Esophagus squamous epithelium (tissue), 5 donors: ENCODE data around the gene ADAM22. TPM values are rescaled to one million over a fixed set of nuclear protein-coding genes. Genes with fewer than 3 reads are reported as not detected.
A peak's percentile ranks its signal among the peaks of the same experiment; 100 is the strongest.
"Not testable (repeated sequence)": the region's sequence is repeated elsewhere in the genome, so short reads cannot be mapped to it uniquely, and the experiment has no call there.

Source experiments
- DNase-seq: peaks from one replicate; lab custom pipeline; 2025; lab: John Stamatoyannopoulos, UW
- H3K27ac ChIP-seq, 4 donors: fragments of 200-600 bp; sonication (generic); one replicate each; pipeline ENCODE4 v1.5.1; 2016 to 2019; ENCODE audit warnings: mild to moderate bottlenecking in 1 of 4
- H3K27me3 ChIP-seq, 4 donors: fragments of 200-600 bp; sonication (generic); 1 replicate in 3 of 4; 2 replicates in 1 of 4; pipeline versions ENCODE4 v1.5.1 to v1.6.0; 2017 to 2021; ENCODE audit warnings: antibody characterized with exemption in 1 of 4
- H3K36me3 ChIP-seq, 3 donors: fragments of 200-600 bp; sonication (generic); one replicate each; pipeline ENCODE4 v1.5.1; 2016 to 2019
- H3K4me1 ChIP-seq, 3 donors: fragments of 200-600 bp; sonication (generic); one replicate each; pipeline ENCODE4 v1.5.1; 2017 to 2019
- H3K4me3 ChIP-seq, 4 donors: fragments of 200-600 bp; sonication (generic); 1 replicate in 3 of 4; 2 replicates in 1 of 4; pipeline ENCODE4 v1.5.1; 2016 to 2019; ENCODE audit warnings: mild to moderate bottlenecking in 2 of 4, moderate library complexity in 1 of 4
- H3K9me3 ChIP-seq, 3 donors: fragments of 200-600 bp; sonication (generic); one replicate each; pipeline ENCODE4 v1.5.1; 2016 to 2019
- POLR2A ChIP-seq, 4 donors: fragments of 450-650 bp; IDR thresholded peaks; one replicate each; pipeline ENCODE4 v1.6.1; 2017; ENCODE audit warnings: antibody characterized with exemption in 4 of 4, mild to moderate bottlenecking in 4 of 4, moderate library complexity in 3 of 4
- WGBS, 2 donors: methylation state at CpG; one replicate each; pipeline ENCODE4 v1.1.5; 2018; 5-methylcytosine and 5-hydroxymethylcytosine counted together
- intact Hi-C: fragments of 100-400 bp; cut with DNase I; formaldehyde crosslinking; loops from one replicate; pipeline ENCODE4 v1.15.0; 2022
- total RNA-seq, 4 donors: library from RNA; depleted of rRNA; stranded (reverse); fragments of >200 nt; gene quantifications; one replicate each; pipeline ENCODE4 v1.1.0, GENCODE V29; 2016
- TF ChIP-seq, protein P1 (sequence below), 6 experiments: fragments of 450-650 bp in 4 of 6; fragments of 200-600 bp in 2 of 6; sonication (generic) in 2 of 6; IDR thresholded peaks; one replicate each; pipeline ENCODE4 v1.5.1; 2016 to 2019; ENCODE audit warnings: antibody characterized with exemption in 6 of 6, mild to moderate bottlenecking in 4 of 6, moderate library complexity in 4 of 6
- donor health status: DM: yes; HTN: yes; CAD: no.

Gene ADAM22
- total RNA-seq, 4 donors from 2014 or later: 0.61 to 1.4 (median 1.1) TPM

GRCh38 chr7:87935384-87935706 is 1.3 kb downstream of the ADAM22 start:
- no peak for DNase-seq
- no peak for TF ChIP-seq POLR2A (IDR thresholded peaks at IDR 0.05)
- TF ChIP-seq, protein P1, sequence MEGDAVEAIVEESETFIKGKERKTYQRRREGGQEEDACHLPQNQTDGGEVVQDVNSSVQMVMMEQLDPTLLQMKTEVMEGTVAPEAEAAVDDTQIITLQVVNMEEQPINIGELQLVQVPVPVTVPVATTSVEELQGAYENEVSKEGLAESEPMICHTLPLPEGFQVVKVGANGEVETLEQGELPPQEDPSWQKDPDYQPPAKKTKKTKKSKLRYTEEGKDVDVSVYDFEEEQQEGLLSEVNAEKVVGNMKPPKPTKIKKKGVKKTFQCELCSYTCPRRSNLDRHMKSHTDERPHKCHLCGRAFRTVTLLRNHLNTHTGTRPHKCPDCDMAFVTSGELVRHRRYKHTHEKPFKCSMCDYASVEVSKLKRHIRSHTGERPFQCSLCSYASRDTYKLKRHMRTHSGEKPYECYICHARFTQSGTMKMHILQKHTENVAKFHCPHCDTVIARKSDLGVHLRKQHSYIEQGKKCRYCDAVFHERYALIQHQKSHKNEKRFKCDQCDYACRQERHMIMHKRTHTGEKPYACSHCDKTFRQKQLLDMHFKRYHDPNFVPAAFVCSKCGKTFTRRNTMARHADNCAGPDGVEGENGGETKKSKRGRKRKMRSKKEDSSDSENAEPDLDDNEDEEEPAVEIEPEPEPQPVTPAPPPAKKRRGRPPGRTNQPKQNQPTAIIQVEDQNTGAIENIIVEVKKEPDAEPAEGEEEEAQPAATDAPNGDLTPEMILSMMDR (IDR thresholded peaks at IDR 0.05): no peak
- H3K9me3 ChIP-seq: no peaks in the 10 kb centered on the region
- peak overlapping the region; percentile 48 to 75 (median 60) for H3K4me3 ChIP-seq
- no peak overlapping the region for H3K27ac ChIP-seq
- peaks cover 0 to 19% (median 8%) of the 10 kb centered on the region in 3 donors for H3K4me1 ChIP-seq
- WGBS, 2 donors: 29 to 46% methylated on average over 8 of the region's 8 CpGs
- H3K36me3 ChIP-seq: no peaks in the 10 kb centered on the region
- intact Hi-C loops: no loop called here
- H3K27me3 ChIP-seq: peaks cover 0 to 11% (median 0%) of the 10 kb centered on the region in 4 donors

DNA sequence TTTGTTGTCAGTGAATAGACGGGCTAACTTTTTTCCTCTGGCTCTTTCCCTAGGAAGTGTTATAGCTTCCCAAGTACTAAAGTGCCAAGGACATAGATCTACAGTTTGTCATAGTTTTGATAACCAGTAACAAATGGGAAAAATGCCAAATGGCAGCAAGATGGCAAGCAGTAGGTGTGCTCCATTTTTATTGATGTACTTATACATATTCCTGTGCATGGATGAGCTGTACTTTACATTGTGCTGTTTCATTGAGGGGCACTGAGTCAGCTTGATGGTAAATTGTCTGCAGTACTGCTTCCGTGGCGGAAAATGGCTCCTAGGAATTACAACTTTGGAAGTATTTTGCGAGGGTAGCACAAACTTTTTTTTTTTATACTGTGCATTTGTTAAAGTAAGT is 7.1 kb downstream of the ADAM22 start:
- WGBS, 2 donors: 93 to 95% methylated on average over 4 of the region's 4 CpGs

DNA sequence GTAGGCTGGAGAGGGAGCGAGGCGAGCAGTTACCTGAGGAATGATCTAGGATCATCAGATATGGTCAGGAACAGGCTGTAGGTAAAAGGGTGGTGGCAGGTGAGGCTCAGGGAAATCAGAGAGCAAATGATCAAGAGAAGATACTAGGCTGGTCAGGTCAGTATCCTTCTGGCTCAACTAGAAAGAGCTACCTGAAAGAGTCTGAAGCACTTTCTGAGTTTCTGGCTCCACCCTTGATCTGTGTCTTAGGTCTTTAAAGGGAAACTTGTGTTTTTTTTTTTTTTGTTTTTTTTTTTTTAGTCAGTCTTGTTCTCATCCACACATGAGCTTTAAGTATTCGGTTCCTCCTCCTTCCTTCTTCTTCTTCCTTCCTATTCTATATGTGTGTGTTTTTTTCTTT is 10.5 kb downstream of the ADAM22 start:
- TF ChIP-seq, protein P1 (IDR thresholded peaks at IDR 0.05): no peak

More for the DNA sequence above, 7.1 kb downstream of the ADAM22 start:
- no peaks in the 10 kb centered on the region for H3K9me3 ChIP-seq
- no peaks in the 10 kb centered on the region for H3K36me3 ChIP-seq
- H3K27ac ChIP-seq: no peak overlapping the region
- H3K4me1 ChIP-seq: no peaks in the 10 kb centered on the region
- no peak for DNase-seq
- intact Hi-C loops: no loop called here
- H3K4me3 ChIP-seq: no peak overlapping the region
- no peaks in the 10 kb centered on the region for H3K27me3 ChIP-seq
- TF ChIP-seq POLR2A (IDR thresholded peaks at IDR 0.05): no peak
- TF ChIP-seq, protein P1 (IDR thresholded peaks at IDR 0.05): no peak

DNA sequence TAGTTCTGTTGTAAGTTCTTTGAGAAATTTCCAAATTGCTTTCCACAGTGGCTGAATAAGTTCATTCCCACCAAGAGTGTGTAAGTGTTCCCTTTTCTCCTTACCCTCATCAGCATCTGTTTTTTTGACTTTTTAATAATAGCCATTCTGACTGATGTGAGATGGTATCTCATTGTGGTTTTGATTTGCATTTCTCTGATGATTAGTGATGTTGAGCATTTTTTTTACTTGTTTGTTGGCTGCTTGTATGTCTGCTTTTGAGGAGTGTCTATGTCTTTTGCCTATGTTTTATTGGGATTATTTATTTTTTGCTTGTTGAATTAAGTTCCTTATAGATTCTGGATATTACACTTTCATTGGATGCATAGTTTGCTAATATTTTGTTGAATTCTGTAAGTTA is 11.9 kb downstream of the ADAM22 start:
- H3K4me1 ChIP-seq, H3K27ac ChIP-seq, DNase-seq, intact Hi-C loops, H3K36me3 ChIP-seq, H3K27me3 ChIP-seq, H3K9me3 ChIP-seq, H3K4me3 ChIP-seq: not testable (repeated sequence)

More for the DNA sequence above, 10.5 kb downstream of the ADAM22 start:
- WGBS, 2 donors: 65 to 82% methylated on average over 3 of the region's 3 CpGs
- Histone ChIP-seq H3K27me3 (no peaks in the 10 kb centered on the region), H3K36me3 (no peaks in the 10 kb centered on the region), H3K4me3 (no peak overlapping the region), H3K4me1 (no peaks in the 10 kb centered on the region), H3K27ac (no peak overlapping the region), H3K9me3 (no peaks in the 10 kb centered on the region)
- intact Hi-C loops: no loop called here
- no peak for DNase-seq

- H3K36me3 ChIP-seq: no peaks in the 10 kb centered on the region
- H3K9me3 ChIP-seq: no peaks in the 10 kb centered on the region
- H3K4me3 ChIP-seq: no peak overlapping the region
- TF ChIP-seq, protein P1 (IDR thresholded peaks at IDR 0.05): no peak
- TF ChIP-seq POLR2A (IDR thresholded peaks at IDR 0.05): no peak
- no peak for DNase-seq
- no peak overlapping the region for H3K27ac ChIP-seq
- intact Hi-C loops: no loop called here
- H3K27me3 ChIP-seq: no peaks in the 10 kb centered on the region
- no peaks in the 10 kb centered on the region for H3K4me1 ChIP-seq
Measured at GRCh38 chr7:87948371-87948770, 14.3 kb downstream of the ADAM22 start.

DNA sequence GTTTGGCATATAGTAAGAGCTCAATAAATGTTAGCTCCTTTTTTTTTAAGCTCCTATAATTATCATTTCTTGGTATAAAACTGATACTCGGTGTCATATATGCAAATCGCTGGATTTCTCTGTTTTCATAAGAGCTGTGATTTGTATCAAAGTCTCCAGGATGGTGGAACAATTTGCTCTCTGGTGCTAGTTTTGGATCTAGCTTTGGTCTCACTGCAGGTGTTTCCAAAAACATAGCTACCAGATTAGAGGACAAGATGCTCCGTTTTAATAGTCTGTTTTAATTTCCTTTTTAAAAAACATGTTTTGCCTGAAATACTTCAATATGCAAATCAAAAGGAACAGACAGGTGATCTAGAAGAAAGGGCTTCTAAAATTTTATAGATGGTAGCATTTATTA is 25.3 kb downstream of the ADAM22 start:
- intact Hi-C loops: no loop called here
- no peak for TF ChIP-seq POLR2A (IDR thresholded peaks at IDR 0.05)
- TF ChIP-seq, protein P1 (IDR thresholded peaks at IDR 0.05): no peak
- Histone ChIP-seq H3K4me1 (no peaks in the 10 kb centered on the region), H3K36me3 (no peaks in the 10 kb centered on the region), H3K27me3 (no peaks in the 10 kb centered on the region), H3K4me3 (no peak overlapping the region), H3K27ac (no peak overlapping the region), H3K9me3 (no peaks in the 10 kb centered on the region)
- 82 to 96% methylated on average over 3 of the region's 3 CpGs for WGBS, 2 donors
- DNase-seq: no peak
